Endothelial cell of umbilical vein (primary cell): ENCODE results near the gene CLDN9. TPM values are rescaled to one million over a fixed set of nuclear protein-coding genes. Genes with fewer than 3 reads are reported as not detected.

Source experiments
- BruUV-seq: library from RNA; stranded (reverse); fragments of 400-500 nt; replicated peaks from 2 replicates; lab custom pipeline; 2021; lab: Mats Ljungman, UMichigan
- CTCF ChIA-PET: fragments of 300-600, 350-600 bp; sonication (Branson Sonifier 250); formaldehyde crosslinking; loops from one replicate; lab custom pipeline; 2021; ENCODE audit warnings: antibody characterized with exemption, inconsistent platforms; lab: Charles Lee
- POLR2A ChIA-PET: fragments of 300-600, 350-600 bp; sonication (Branson Sonifier 250); formaldehyde crosslinking; loops from one replicate; lab custom pipeline; 2021; ENCODE audit warnings: antibody characterized with exemption, inconsistent platforms; lab: Charles Lee
- DNase-seq: peaks from one replicate; pipeline ENCODE4 v3.0.0-alpha.2; 2011; ENCODE audit warnings: low read depth, low spot score
- FAIRE-seq: peaks from 2 replicates; lab custom pipeline; 2011; peaks lifted over from hg19 to GRCh38; lab: Jason Lieb, UNC
- H2AFZ ChIP-seq: 2 replicates; pipeline ENCODE4 v1.6.0; 2012; ENCODE audit warnings: low read depth, low read length, control low read depth, inconsistent platforms
- H3K27ac ChIP-seq: 2 replicates; pipeline ENCODE4 v1.5.1; 2011; ENCODE audit warnings: low read depth, mild to moderate bottlenecking, control low read depth, low read length, moderate library complexity; ENCODE audit not compliant: insufficient read depth
- H3K27me3 ChIP-seq, 2 experiments: 2 replicates each; pipeline versions ENCODE4 v1.6.0 to v1.6.1; 2011; ENCODE audit warnings: low read length in 2 of 2, mixed read lengths in 1 of 2; ENCODE audit not compliant: control insufficient read depth in 2 of 2, insufficient read depth in 2 of 2
- H3K36me3 ChIP-seq, 2 experiments: 2 replicates in 1 of 2; 3 replicates in 1 of 2; pipeline ENCODE4 v1.5.1; 2011; ENCODE audit warnings: low read length in 2 of 2, mild to moderate bottlenecking in 1 of 2, moderate library complexity in 1 of 2; ENCODE audit not compliant: control insufficient read depth in 2 of 2, insufficient read depth in 2 of 2; ENCODE audit errors: extremely low read depth in 1 of 2
- H3K4me1 ChIP-seq: 3 replicates; pipeline ENCODE4 v1.5.1; 2011; ENCODE audit warnings: mild to moderate bottlenecking, low read length; ENCODE audit not compliant: control insufficient read depth, insufficient read depth; ENCODE audit errors: extremely low read depth
- H3K4me2 ChIP-seq: 2 replicates; pipeline ENCODE4 v1.6.1; 2011; ENCODE audit warnings: low read length, control low read depth, mixed read lengths; ENCODE audit not compliant: insufficient read depth
- H3K4me3 ChIP-seq, 3 experiments: fragments of 200-600 bp in 1 of 3; sonication (generic), shearing (Covaris generic) in 1 of 3; replicated peaks in 1 of 3; 2 replicates each; pipeline ENCODE4 v1.5.1; 2011 to 2016; ENCODE audit warnings: control low read depth in 3 of 3, low read length in 3 of 3, mild to moderate bottlenecking in 2 of 3, inconsistent platforms in 1 of 3, low read depth in 1 of 3, moderate library complexity in 1 of 3; ENCODE audit not compliant: insufficient read depth in 1 of 3
- H3K79me2 ChIP-seq: 2 replicates; pipeline ENCODE4 v1.6.0; 2012; ENCODE audit warnings: low read length, inconsistent platforms; ENCODE audit not compliant: control insufficient read depth, insufficient read depth
- H3K9ac ChIP-seq: replicated peaks from 2 replicates; pipeline ENCODE3; 2011; ENCODE audit warnings: low read length, control low read depth; ENCODE audit not compliant: insufficient read depth; ENCODE audit errors: extremely low read depth
- H3K9me1 ChIP-seq: replicated peaks from 3 replicates; pipeline ENCODE4 v1.6.0; 2011; ENCODE audit warnings: mild to moderate bottlenecking, low read length; ENCODE audit not compliant: control insufficient read depth, insufficient read depth; ENCODE audit errors: extremely low read depth
- H3K9me3 ChIP-seq: replicated peaks from 2 replicates; pipeline ENCODE4 v1.5.1; 2012; ENCODE audit warnings: low read length, inconsistent platforms; ENCODE audit not compliant: control insufficient read depth, insufficient read depth
- H4K20me1 ChIP-seq: replicated peaks from 2 replicates; pipeline ENCODE3; 2011; ENCODE audit warnings: mild to moderate bottlenecking, low read length; ENCODE audit not compliant: control insufficient read depth, insufficient read depth; ENCODE audit errors: extremely low read depth
- CTCF ChIP-seq, 2 donors: IDR thresholded peaks; 1 replicate in 1 of 2; 2 replicates in 1 of 2; pipeline ENCODE4 v1.5.1; 2011; ENCODE audit warnings: low read length in 2 of 2, mild to moderate bottlenecking in 2 of 2, moderate library complexity in 2 of 2, control low read depth in 1 of 2, inconsistent platforms in 1 of 2, low read depth in 1 of 2; ENCODE audit not compliant: insufficient read depth in 1 of 2; ENCODE audit errors: extremely low read depth in 1 of 2
- EZH2 ChIP-seq: IDR thresholded peaks from 2 replicates; pipeline ENCODE4 v1.6.1; 2012; ENCODE audit warnings: borderline replicate concordance, low read depth, mild to moderate bottlenecking, moderate library complexity, low read length, inconsistent platforms; ENCODE audit not compliant: severe bottlenecking
- FOS ChIP-seq: IDR thresholded peaks from 2 replicates; pipeline ENCODE4 v1.6.1; 2011; ENCODE audit warnings: mild to moderate bottlenecking, low read length, moderate library complexity, borderline replicate concordance; ENCODE audit not compliant: insufficient read depth
- GATA2 ChIP-seq: IDR thresholded peaks from 2 replicates; pipeline ENCODE4 v1.7.0; 2011; ENCODE audit warnings: low read depth, mild to moderate bottlenecking, moderate library complexity, mixed read lengths, low read length; ENCODE audit not compliant: insufficient read length, insufficient read depth
- JUN ChIP-seq: IDR thresholded peaks from 2 replicates; pipeline ENCODE4 v1.6.1; 2011; ENCODE audit warnings: borderline replicate concordance, low read depth; ENCODE audit not compliant: insufficient read length, insufficient read depth
- MAX ChIP-seq: IDR thresholded peaks from 2 replicates; pipeline ENCODE4 v1.6.1; 2011; ENCODE audit not compliant: insufficient read depth, insufficient read length
- MYC ChIP-seq: IDR thresholded peaks from one replicate; pipeline ENCODE4 v1.6.1; 2011; ENCODE audit warnings: mild to moderate bottlenecking, low read depth, low read length
- POLR2A ChIP-seq: IDR thresholded peaks from 2 replicates; pipeline ENCODE4 v1.6.1; 2012; ENCODE audit warnings: low read depth, mild to moderate bottlenecking, control low read depth, low read length
- POLR2AphosphoS5 ChIP-seq: IDR thresholded peaks from 2 replicates; pipeline ENCODE4 v1.6.1; 2012; ENCODE audit warnings: low read depth, mild to moderate bottlenecking, control low read depth, low read length, moderate library complexity; ENCODE audit not compliant: insufficient read depth
- dilution Hi-C: fragments of 300-500 bp; cut with MboI; formaldehyde crosslinking; loops from one replicate; pipeline ENCODE4 v1.15.0; 2019; ENCODE audit warnings: low sequenced_read_pairs; ENCODE audit not compliant: extremely low pct_ligation_motif_present
- intact Hi-C: fragments of 100-400 bp; cut with micrococcal nuclease; formaldehyde crosslinking; loops from one replicate; pipeline ENCODE4 v1.10.0; 2022
- polyA plus RNA-seq, 4 experiments: library from polyadenylated mRNA; depleted of rRNA in 3 of 4; stranded (reverse) in 3 of 4; unstranded in 1 of 4; fragments of >200 nt; gene quantifications; 2 replicates each; pipeline versions ENCODE4 v1.2.1 to v1.2.3, GENCODE V29; 2011 to 2012; ENCODE audit warnings: missing spikeins in 1 of 4
- total RNA-seq: library from RNA; stranded (reverse); gene quantifications from 2 replicates; pipeline ENCODE4 v1.2.3, GENCODE V29; 2021

CLDN9 gene
- total and polyA plus RNA-seq, 2 donors (not counting 3 experiments of a cell fraction or from before 2014, with no cell fraction given): 0.06 TPM; not detected in 1

- no peak for DNase-seq
- H4K20me1 ChIP-seq: no peaks in the 10 kb centered on the region
- CTCF ChIA-PET: interaction anchor here (1.1 to 8.8 kb wide), 11 partner anchors 12 to 133 kb away, joined by 4 to 200 read pairs (median 7); partner anchors contain the start of gene MMP25
- no peaks in the 10 kb centered on the region for H3K36me3 ChIP-seq
- H3K27ac ChIP-seq: no peak overlapping the region
- H3K79me2 ChIP-seq: no peaks in the 10 kb centered on the region
- no peaks in the 10 kb centered on the region for H3K9me1 ChIP-seq
- H3K4me2 ChIP-seq: no peak overlapping the region
- no peak for TF ChIP-seq POLR2AphosphoS5
- TF ChIP-seq EZH2: no peak
- no peak for TF ChIP-seq MAX
- TF ChIP-seq CTCF (IDR thresholded peaks at IDR 0.05; ENCODE audit: extremely low read depth in 1 of 2, insufficient read depth in 1 of 2, low read depth in 1 of 2, low read length in 2 of 2): no peak
- no peak for TF ChIP-seq GATA2
- TF ChIP-seq FOS: no peak
- TF ChIP-seq POLR2A: no peak
- no peak for TF ChIP-seq JUN
- TF ChIP-seq MYC: no peak
- peaks cover 57 to 65% of the 10 kb centered on the region in 2 experiments for H3K27me3 ChIP-seq
- no TSS peak for BruUV-seq
- H3K4me3 ChIP-seq: no peak overlapping the region
- dilution Hi-C loops: no loop called here
- intact Hi-C loops: no loop called here
- H2AFZ ChIP-seq: no peak overlapping the region
- H3K4me1 ChIP-seq: no peaks in the 10 kb centered on the region
- no peak overlapping the region for H3K9ac ChIP-seq
- H3K9me3 ChIP-seq: no peaks in the 10 kb centered on the region
- POLR2A ChIA-PET: no interaction called here
- no peak for FAIRE-seq
Observed at GRCh38 chr16:3032624-3033023, 19.9 kb downstream of the CLDN9 start.
